GM10847 (cell line): Measurements from ENCODE around the gene AGAP1.

Source experiments
- POLR2A ChIP-seq: IDR thresholded peaks from 2 replicates; pipeline ENCODE4 v1.6.1; 2011; ENCODE audit not compliant: insufficient read length; ENCODE audit errors: extremely low read depth

AGAP1 gene

GRCh38 chr2:235727174-235727573 lies 233.3 kb downstream of the AGAP1 start:
- TF ChIP-seq POLR2A = no peak

DNA sequence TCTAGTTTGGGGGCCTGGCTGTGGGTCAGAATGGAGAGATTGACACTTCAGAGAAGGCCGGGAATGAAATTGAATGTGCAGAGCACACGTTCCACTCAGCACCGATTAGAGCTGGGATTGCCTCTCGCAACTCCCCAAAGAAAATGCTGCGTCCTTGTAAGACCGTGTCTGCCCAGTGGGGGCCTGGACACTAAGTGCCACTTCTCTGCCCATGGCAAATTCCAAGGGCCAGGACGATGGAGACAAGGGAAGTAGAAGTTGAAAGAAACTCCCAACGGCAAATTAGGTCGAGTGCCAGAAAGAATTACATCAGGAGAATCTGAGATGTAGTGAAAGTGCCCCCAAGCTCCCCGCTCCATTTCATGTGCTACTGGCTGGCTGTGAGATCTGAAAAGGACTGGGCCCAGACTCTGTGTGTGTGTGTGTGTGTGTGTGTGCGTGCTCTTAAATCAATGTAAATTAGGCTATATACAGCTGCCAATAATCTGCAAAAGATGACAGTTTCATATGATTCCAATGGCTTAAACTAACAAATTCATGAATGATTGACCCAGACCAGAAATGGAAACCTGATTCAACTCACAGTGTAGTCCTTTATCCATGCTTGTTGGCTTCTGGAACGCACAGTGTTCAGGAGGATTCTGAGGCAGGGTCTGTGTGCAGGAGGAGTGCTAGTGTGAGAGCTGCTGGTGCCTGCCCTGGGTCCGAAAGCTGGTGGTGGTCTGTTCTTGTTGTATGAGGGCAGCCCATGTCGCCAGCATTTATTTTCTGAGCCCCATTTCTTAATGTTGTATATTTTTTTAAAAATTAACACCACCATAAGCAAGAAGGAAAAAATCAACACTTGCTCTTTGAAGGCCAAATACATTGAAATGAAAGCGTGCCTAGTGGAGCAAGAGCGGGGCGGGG lies 234.3 kb downstream of the AGAP1 start:
- no peak for TF ChIP-seq POLR2A

- TF ChIP-seq POLR2A = no peak
Observed at GRCh38 chr2:235728800-235729556, 235.1 kb downstream of the AGAP1 start.

- no peak for TF ChIP-seq POLR2A
Observed at GRCh38 chr2:235729557-235729947, 235.7 kb downstream of the AGAP1 start.

DNA sequence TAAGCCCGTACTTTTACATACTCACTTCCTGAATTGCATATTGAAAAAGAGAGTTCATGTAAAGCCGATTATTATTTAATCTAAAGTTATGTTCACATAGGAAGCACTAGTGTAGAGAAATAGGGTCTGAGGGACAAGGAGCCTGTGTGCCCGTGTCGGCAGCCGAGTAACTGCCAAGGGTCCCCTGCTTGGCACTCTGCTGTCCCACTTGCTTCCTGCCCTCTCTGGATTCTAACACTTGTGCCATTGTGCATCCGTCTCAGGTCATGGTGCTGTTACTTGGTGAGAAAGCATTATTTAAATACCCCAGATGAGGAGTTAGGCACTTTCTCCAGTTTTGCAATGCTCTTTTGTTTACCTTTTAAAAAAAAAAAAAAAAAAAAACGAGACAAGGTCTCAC lies 236.3 kb downstream of the AGAP1 start:
- no peak for TF ChIP-seq POLR2A

GRCh38 chr2:235733761-235734160 lies 239.9 kb downstream of the AGAP1 start:
- no peak for TF ChIP-seq POLR2A

DNA sequence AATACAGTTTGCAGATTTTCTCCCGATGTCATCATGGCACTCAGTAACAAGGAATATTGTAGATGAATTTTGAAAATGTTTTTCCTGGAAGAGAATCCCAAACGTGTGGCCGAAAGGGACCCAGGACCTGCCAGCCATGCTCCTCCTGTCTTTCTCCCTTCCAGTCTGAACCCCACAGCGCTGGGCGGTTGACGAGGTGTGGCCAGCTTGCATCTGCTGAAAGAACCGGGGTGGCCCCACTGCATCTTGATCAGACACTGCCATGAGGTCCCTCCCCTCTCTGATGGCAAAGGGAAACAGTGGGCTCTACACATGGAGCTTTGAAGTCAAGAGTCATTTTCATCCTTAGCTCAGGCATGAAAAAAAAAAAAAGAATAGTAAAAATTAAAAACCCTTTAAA lies 240.3 kb downstream of the AGAP1 start:
- no peak for TF ChIP-seq POLR2A

- TF ChIP-seq POLR2A = no peak
Observed at GRCh38 chr2:235734688-235735231, 240.9 kb downstream of the AGAP1 start.

DNA sequence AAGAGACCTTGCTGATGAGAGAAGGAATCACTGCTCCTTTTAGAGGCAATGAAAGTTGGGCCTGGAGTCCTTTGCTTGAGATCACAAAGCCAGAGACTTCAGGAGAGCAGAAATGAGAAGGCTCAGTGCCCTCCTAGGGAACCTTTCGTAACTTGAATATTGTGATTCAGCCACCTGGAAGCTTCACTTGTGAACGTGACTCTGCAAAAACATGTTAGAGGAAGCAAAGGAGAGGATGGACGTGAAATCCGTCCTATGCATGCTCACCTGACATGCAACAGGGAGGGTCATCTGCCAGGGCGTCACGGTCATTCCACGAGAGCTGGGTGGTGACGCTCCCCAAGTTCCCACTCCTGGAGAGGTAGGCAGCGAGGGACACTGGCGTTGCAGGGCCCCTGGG lies 243.6 kb downstream of the AGAP1 start:
- TF ChIP-seq POLR2A = no peak

GRCh38 chr2:235737840-235738239 lies 244.0 kb downstream of the AGAP1 start:
- TF ChIP-seq POLR2A = no peak

DNA sequence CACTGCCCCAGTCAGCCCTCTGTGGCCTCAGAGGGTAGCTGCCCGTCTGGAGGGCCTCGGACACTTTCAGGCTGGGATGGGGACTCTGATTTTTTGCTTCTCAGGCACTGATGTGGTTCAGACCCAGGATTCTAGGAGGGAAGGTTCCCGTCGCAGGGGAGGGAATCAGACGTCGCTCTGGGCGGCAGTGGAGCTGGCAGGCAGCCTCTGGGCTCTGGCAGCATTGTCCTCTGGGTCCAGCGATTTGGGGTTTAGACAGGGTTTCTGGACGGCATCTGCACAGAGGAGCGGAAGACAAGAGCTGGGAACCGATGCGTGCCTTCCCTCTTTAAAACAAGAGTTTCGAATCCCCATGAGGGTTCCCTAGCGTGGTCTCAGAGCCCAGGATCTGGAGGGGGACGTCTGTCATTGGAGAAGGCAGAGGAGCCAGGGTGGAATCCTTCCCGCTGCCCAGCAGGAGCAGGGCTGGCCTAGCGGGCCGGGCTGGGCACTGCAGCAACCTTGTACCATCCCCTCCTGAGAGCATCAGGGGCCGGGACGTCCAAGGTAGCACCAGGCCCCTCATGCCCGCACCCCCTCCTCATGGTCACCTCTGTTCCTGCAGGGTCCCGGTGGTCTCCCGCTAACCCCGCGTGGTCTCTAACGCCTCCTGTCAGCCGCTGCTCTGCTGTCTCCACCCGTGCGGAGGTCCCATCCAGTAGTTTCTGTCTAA lies 246.0 kb downstream of the AGAP1 start:
- TF ChIP-seq POLR2A = no peak

DNA sequence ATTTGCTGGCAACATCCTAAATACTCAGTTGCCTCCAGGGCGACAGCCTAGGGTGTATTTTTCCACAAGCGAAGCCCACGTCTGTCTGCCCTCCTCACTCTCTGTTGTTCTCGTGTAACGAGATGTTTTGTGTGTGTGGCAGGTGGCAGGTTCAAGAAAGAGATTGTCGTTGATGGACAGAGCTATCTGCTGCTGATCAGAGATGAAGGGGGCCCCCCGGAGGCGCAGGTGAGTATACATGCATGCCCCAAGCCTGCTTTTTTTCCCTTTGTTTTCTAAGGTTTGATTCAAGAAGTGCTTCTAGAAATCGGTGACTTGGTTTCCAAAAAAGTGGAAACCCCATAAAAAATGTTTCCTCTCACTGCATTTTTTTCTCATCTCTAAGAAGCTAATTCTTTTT lies 247.0 kb downstream of the AGAP1 start:
- no peak for TF ChIP-seq POLR2A

- no peak for TF ChIP-seq POLR2A
Observed at GRCh38 chr2:235744161-235744560, 250.3 kb downstream of the AGAP1 start.

GRCh38 chr2:235745597-235745996 lies 251.8 kb downstream of the AGAP1 start:
- TF ChIP-seq POLR2A = no peak

GRCh38 chr2:235746257-235746934 lies 252.6 kb downstream of the AGAP1 start:
- TF ChIP-seq POLR2A = no peak
